WTC11 (cell line): ENCODE measurements around the gene RPL13A. TPM values are rescaled to one million over a fixed set of nuclear protein-coding genes. Genes with fewer than 3 reads are reported as not detected.

ENCODE experiments used
- ATAC-seq: fragments of 200-7000 bp; cut with Tn5 transposase; 2 replicates; pipeline ENCODE4 v1.10.0; 2021; ENCODE audit warnings: mild to moderate bottlenecking, moderate library complexity
- CTCF ChIA-PET: fragments of 300-600 bp; sonication (Branson Sonifier 250); formaldehyde crosslinking; loops from one replicate; lab custom pipeline; 2021; ENCODE audit warnings: antibody characterized with exemption; lab: Charles Lee
- POLR2A ChIA-PET: fragments of 350-600 bp; sonication (Branson Sonifier 250); formaldehyde crosslinking; loops from one replicate; lab custom pipeline; 2021; ENCODE audit warnings: antibody characterized with exemption; lab: Charles Lee
- DNase-seq: peaks from one replicate; pipeline ENCODE4 v3.0.0; 2021; ENCODE audit warnings: low spot score
- H3K27ac Mint-ChIP-seq: 2 replicates; pipeline ENCODE4 v1.8.0; 2021; ENCODE audit warnings: mixed read lengths
- H3K27me3 Mint-ChIP-seq: 2 replicates; pipeline ENCODE4 v1.8.0; 2021; ENCODE audit warnings: low read depth, mild to moderate bottlenecking, moderate library complexity, mixed read lengths
- H3K36me3 Mint-ChIP-seq: 2 replicates; pipeline ENCODE4 v1.8.0; 2021; ENCODE audit warnings: mixed read lengths
- H3K4me1 Mint-ChIP-seq: 2 replicates; pipeline ENCODE4 v1.8.0; 2022; ENCODE audit warnings: mixed read lengths
- H3K4me3 Mint-ChIP-seq: 2 replicates; pipeline ENCODE4 v1.8.0; 2021; ENCODE audit warnings: mild to moderate bottlenecking, moderate library complexity, mixed read lengths
- H3K9me3 Mint-ChIP-seq: 2 replicates; pipeline ENCODE4 v1.8.0; 2021; ENCODE audit warnings: mixed read lengths
- CTCF ChIP-seq: fragments of 200-600 bp; IDR thresholded peaks from 2 replicates; pipeline ENCODE4 v1.8.0; 2022; ENCODE audit warnings: antibody characterized with exemption
- GRHL2 ChIP-seq: fragments of 250-450 bp; sonication (Bioruptor Pico); IDR thresholded peaks from 2 replicates; pipeline ENCODE4 v1.8.0; 2022; ENCODE audit warnings: mild to moderate bottlenecking, moderate library complexity; ENCODE audit not compliant: insufficient replicate concordance, severe bottlenecking
- NFE2L1 ChIP-seq: sonication (generic); formaldehyde crosslinking; IDR thresholded peaks from 2 replicates; pipeline ENCODE4 v1.8.1; 2023; ENCODE audit warnings: missing genetic modification reagents
- NR2C2 ChIP-seq: sonication (generic); formaldehyde crosslinking; IDR thresholded peaks from 2 replicates; pipeline ENCODE4 v1.8.0; 2022; ENCODE audit warnings: mild to moderate bottlenecking, missing genetic modification reagents
- total RNA-seq: library from RNA; stranded (reverse); gene quantifications from 3 replicates; pipeline ENCODE4 v1.2.3, GENCODE V29; 2021
- TF ChIP-seq, protein P1 (sequence below): fragments of 250-450 bp; sonication (Bioruptor Pico); IDR thresholded peaks from 2 replicates; pipeline ENCODE4 v2.1.2; 2022; ENCODE audit warnings: mild to moderate bottlenecking, moderate library complexity
- TF ChIP-seq, protein P2 (sequence below): sonication (generic); formaldehyde crosslinking; IDR thresholded peaks from 2 replicates; pipeline ENCODE4 v1.8.1; 2023; ENCODE audit warnings: mild to moderate bottlenecking, missing genetic modification reagents, moderate library complexity
- TF ChIP-seq, protein P3 (sequence below): sonication (generic); formaldehyde crosslinking; IDR thresholded peaks from 2 replicates; pipeline ENCODE4 v1.8.1; 2022; ENCODE audit warnings: missing genetic modification reagents, borderline replicate concordance
- TF ChIP-seq, protein P4 (sequence below): sonication (generic); formaldehyde crosslinking; IDR thresholded peaks from 2 replicates; pipeline ENCODE4 v1.8.0; 2023; ENCODE audit warnings: missing genetic modification reagents, mild to moderate bottlenecking, borderline replicate concordance

The RPL13A gene
- total RNA-seq, 1 experiment from 2014 or later, result 3,861 TPM

DNA sequence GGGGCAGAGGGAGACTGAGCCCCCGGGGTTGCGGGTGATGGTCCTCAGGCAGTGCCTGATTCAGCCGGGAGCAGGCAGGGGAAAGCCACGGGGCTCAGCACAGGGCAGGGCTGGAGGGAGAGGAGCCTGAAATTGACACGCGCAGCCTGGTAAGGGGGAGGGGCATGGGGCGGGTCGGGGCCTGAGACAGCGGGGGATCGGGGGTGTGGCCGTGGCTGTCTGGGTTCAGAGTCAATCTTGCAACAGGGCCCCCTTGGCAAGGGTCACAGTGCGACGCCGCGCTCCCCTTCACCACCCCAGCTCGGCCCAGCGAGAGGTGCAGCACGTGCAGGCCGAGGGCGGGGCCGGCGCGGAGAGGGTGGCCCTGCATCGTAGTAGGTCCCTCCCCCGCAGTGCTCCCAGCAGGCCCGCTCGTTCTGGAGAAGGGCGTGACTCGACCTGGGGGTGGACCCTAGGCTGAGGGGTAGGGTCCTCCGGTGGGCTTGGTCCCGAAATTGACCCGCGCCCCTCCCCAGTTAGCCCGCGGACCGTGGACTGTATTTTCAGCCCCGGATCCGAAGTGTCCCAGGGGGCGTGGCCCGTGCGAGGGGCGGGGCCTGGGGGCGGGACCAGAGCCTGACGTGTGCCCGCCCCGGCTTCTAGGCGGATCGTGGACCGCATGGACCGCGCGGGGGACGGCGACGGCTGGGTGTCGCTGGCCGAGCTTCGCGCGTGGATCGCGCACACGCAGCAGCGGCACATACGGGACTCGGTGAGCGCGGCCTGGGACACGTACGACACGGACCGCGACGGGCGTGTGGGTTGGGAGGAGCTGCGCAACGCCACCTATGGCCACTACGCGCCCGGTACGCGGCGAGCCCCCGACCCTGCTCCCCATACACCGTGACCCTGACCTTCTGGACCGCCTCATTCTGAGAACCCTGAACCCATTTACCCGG, 46.4 kb downstream of the RPL13A start (continued):
- TF ChIP-seq, protein P1, sequence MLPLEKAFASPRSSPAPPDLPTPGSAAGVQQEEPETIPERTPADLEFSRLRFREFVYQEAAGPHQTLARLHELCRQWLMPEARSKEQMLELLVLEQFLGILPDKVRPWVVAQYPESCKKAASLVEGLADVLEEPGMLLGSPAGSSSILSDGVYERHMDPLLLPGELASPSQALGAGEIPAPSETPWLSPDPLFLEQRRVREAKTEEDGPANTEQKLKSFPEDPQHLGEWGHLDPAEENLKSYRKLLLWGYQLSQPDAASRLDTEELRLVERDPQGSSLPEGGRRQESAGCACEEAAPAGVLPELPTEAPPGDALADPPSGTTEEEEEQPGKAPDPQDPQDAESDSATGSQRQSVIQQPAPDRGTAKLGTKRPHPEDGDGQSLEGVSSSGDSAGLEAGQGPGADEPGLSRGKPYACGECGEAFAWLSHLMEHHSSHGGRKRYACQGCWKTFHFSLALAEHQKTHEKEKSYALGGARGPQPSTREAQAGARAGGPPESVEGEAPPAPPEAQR, result no peak
- no peak for TF ChIP-seq NR2C2 (CRISPR knock-in tag)
- TF ChIP-seq GRHL2 (CRISPR knock-in tag), result no peak
- TF ChIP-seq, protein P2, sequence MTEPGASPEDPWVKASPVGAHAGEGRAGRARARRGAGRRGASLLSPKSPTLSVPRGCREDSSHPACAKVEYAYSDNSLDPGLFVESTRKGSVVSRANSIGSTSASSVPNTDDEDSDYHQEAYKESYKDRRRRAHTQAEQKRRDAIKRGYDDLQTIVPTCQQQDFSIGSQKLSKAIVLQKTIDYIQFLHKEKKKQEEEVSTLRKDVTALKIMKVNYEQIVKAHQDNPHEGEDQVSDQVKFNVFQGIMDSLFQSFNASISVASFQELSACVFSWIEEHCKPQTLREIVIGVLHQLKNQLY (CRISPR knock-in tag), result no peak
- TF ChIP-seq, all 79 proteins: peak for 11

GRCh38 chr19:49534632-49535385, 47.4 kb downstream of the RPL13A start:
- peaks cover 16% of the 10 kb centered on the region for H3K27me3 Mint-ChIP-seq
- POLR2A ChIA-PET, result interaction anchor here (0.6 to 1.8 kb wide), 2 partner anchors 22 to 63 kb away, joined by 3 to 4 read pairs; partner anchors contain the start of gene FCGRT
- no peak for DNase-seq
- ATAC-seq, result no peak
- no peaks in the 10 kb centered on the region for H3K9me3 Mint-ChIP-seq
- peak overlapping the region; percentile 71 for H3K4me3 Mint-ChIP-seq
- TF ChIP-seq NFE2L1, result no peak
- no peak for TF ChIP-seq CTCF
- TF ChIP-seq, protein P3, sequence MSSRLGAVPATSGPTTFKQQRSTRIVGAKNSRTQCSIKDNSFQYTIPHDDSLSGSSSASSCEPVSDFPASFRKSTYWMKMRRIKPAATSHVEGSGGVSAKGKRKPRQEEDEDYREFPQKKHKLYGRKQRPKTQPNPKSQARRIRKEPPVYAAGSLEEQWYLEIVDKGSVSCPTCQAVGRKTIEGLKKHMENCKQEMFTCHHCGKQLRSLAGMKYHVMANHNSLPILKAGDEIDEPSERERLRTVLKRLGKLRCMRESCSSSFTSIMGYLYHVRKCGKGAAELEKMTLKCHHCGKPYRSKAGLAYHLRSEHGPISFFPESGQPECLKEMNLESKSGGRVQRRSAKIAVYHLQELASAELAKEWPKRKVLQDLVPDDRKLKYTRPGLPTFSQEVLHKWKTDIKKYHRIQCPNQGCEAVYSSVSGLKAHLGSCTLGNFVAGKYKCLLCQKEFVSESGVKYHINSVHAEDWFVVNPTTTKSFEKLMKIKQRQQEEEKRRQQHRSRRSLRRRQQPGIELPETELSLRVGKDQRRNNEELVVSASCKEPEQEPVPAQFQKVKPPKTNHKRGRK (CRISPR knock-in tag), result no peak
- TF ChIP-seq, protein P4, sequence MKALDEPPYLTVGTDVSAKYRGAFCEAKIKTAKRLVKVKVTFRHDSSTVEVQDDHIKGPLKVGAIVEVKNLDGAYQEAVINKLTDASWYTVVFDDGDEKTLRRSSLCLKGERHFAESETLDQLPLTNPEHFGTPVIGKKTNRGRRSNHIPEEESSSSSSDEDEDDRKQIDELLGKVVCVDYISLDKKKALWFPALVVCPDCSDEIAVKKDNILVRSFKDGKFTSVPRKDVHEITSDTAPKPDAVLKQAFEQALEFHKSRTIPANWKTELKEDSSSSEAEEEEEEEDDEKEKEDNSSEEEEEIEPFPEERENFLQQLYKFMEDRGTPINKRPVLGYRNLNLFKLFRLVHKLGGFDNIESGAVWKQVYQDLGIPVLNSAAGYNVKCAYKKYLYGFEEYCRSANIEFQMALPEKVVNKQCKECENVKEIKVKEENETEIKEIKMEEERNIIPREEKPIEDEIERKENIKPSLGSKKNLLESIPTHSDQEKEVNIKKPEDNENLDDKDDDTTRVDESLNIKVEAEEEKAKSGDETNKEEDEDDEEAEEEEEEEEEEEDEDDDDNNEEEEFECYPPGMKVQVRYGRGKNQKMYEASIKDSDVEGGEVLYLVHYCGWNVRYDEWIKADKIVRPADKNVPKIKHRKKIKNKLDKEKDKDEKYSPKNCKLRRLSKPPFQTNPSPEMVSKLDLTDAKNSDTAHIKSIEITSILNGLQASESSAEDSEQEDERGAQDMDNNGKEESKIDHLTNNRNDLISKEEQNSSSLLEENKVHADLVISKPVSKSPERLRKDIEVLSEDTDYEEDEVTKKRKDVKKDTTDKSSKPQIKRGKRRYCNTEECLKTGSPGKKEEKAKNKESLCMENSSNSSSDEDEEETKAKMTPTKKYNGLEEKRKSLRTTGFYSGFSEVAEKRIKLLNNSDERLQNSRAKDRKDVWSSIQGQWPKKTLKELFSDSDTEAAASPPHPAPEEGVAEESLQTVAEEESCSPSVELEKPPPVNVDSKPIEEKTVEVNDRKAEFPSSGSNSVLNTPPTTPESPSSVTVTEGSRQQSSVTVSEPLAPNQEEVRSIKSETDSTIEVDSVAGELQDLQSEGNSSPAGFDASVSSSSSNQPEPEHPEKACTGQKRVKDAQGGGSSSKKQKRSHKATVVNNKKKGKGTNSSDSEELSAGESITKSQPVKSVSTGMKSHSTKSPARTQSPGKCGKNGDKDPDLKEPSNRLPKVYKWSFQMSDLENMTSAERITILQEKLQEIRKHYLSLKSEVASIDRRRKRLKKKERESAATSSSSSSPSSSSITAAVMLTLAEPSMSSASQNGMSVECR (CRISPR knock-in tag), result no peak
- H3K4me1 Mint-ChIP-seq, result peaks cover 17% of the 10 kb centered on the region
- H3K36me3 Mint-ChIP-seq, result peaks cover 3% of the 10 kb centered on the region; the same call in 1 of the 2 replicates
- CTCF ChIA-PET, result interaction anchor here (0.5 to 4.5 kb wide), 20 partner anchors 9 to 211 kb away, joined by 3 to 62 read pairs (median 4); partner anchors contain the start of genes FLT3LG, NOSIP and RRAS
- H3K27ac Mint-ChIP-seq, result no peak overlapping the region
